D341Med (cell line): ENCODE data around the gene ZMYM4.
"Not testable (repeated sequence)": the region's sequence is repeated elsewhere in the genome, so short reads cannot be mapped to it uniquely, and the experiment has no call there.

Source experiments
- DNase-seq: peaks from one replicate; pipeline ENCODE4 v3.0.0; 2012; ENCODE audit warnings: low spot score

The ZMYM4 gene

DNA sequence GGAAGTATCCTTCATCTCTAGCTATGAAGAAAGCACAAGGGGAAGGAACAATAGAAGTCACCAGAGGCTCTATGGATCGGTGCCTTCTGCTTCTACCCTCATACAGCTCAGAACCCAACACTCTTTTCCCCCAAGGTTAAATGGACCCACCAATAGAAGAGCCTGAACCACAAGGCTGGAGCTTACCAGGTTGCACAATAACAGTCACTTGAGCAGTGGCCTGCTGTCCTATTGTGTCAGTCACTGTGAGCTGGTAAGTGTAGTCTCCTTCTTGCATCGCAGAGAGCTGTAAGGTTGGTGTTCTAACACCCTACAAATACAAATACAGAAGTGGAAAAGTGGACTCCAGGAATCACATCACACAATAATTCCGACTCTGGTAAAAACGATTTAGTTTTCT, 185.7 kb downstream of the ZMYM4 start:
- DNase-seq: no peak

DNA sequence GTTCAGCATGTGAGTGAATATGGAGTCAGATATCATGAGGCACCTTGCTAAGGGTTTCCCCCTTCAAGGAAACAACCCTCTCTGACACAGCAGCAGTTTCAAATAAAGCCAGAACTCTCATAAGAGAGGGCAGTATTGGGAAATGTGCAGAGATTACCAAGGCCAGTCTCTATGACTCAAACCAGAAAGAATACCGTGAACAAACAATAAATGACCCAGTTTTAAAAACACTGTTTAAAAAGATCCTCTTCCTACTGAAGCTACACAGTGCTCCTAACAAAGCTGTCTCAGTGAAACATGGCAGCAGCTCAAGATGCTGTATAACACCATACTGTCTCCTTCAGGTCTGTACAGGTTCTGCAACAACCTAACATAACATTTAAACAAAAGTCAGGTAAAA, 186.1 kb downstream of the ZMYM4 start:
- DNase-seq: no peak

DNA sequence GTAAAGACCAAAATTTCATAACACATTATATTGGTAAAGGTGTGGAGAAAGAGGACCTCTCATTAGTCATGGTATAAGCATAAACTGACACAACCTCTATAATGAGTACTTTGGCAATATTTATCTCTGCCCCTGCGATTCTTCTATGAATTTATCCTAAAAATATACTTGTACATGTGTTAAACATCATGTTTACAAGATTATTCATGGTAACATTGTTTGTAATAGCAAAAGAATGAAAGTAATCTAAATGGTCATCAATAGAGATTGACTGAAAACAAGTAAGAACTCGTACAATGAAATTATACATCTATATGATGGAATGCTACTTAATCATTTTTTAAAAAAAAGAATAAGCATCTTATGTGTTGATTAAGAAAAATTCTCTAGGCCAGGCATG, 192.3 kb downstream of the ZMYM4 start:
- DNase-seq: no peak

DNA sequence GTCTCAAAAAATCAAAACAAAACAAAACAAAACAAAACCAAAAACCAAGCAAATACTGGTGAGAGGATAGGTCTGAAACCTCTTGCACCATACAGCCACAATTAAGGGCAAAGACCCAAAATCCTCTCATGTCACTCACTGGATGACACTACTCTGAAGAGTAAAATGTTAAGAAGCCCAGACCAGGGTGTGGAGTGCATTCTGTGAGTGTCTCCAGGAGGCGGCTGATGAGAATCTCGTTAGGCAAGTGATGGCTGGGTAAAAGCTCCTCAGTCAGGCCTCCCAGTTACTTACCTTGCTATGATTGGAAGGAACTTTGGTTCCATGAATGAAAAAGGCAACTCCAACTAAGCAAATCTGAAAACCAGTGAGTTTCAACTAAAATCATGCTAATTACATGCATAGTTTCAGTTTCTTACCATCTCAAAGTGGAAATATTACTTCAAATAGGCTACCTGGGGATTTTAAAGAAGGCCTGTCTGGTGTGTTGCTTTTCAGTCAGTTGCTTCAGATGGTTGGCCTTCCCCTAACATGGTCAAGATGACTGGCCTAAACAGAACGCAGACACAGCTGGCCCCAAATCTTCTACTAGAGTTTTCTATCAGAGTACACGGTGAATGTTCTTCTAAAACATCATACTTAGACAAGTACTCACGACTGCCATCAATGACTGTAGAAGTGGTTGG, 193.6 kb downstream of the ZMYM4 start:
- DNase-seq: no peak

DNA sequence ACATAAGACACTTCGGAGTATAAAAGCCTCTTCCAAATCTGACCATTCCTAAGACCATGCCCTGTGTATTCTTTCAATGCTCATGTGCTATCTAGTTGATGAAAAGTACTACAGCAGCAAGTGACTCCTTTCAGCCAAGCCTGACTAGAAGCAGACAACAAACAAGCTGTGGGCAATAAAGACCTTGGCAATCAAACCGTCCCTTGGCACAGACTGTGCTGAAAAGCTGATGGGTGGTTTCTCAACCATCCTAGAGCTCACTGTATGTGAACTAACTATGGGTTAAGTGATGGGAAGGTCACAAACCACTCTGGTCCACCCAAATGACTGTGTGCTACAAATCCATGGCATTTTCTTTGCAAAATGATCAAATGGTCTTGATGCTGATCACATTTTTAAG, 194.7 kb downstream of the ZMYM4 start:
- no peak for DNase-seq

DNA sequence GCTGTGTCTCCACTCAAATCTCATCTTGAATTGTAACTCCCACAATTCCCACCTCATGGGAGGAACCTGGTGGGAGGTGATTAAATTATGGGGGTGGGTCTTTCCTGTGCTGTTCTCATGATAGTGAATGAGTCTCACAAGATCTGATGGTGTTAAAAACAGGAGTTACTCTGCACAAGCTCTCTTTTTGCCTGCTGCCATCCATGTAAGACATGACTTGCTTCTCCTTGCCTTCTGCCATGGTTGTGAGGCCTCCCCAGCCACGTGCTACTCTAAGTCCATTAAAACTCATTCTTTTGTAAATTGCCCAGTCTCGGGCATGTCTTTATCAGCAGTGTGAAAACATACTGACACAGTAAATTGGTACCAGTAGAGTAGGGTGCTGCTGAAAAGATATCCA, 195.2 kb downstream of the ZMYM4 start:
- not testable (repeated sequence) for DNase-seq

DNA sequence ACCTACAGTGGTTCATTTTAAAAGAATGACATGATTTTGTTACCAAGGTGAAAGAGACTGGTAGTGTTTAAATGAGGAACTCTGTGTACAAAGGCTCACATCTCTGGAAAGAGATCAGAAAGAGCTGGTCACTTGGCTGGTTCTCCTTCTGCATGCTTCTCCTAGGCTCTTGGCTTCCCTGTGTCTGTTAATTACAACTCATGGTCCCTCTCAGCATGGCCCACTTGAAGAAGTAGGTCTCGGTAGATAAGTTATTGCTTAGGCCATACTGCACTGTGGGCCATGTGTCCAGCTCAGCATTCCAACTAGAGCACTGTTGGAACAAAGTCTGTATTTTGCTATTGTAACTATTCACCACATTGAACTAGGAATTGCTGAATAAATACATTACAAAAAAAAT, 197.6 kb downstream of the ZMYM4 start:
- no peak for DNase-seq

DNA sequence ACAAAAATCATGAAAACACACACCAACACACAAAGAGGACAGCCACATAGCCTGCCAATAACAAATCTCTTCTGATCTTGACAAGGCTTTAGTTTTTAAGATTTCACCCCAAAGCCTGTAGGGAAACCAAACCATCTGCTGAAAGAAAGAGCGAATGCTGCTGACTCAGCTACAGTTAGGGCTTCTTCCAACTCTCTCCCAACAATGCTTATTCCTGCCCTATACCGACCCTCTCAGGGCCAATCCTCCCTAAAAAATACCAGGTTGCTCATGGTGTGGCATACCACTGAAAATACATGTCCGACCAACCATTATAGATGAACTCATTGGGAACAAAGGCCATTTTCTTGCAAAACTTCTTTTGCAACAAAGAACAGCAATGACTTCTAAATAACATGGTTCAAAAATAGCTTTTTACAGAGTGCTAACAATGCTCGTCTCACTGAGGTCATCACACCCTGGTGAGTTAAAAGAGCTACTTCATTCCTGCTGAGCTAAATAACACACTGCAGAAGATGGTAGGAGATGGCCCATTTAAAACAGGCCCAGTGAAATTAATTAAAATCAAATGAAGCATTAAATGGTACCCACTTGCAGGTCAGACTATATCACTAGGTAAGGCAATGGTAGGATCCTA, 202.6 kb downstream of the ZMYM4 start:
- DNase-seq: no peak
